ENCODE data around the gene DUS2.

DNA sequence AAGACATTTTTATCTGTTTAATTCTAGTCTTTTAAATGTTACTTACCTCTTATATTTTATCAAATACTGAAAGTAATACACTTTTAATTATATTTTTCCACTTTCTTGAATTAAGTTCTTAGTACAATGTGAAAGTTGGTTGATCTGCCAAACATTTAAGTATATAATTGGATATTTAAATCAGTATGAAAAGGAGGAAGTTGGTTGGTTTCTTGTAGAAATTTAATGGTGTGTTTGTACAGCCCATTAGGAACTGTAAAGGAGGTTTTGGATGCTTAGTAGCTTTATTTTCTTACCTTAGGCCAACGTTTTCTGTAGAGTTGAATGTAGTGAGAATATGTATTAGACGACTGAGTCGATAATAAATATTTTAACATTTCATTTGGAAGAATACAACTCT, 67.4 kb downstream of the DUS2 start:
- TF ChIP-seq SRF (IDR thresholded peaks at IDR 0.05; ENCODE audit: low read depth) (no peak), ELF1 (IDR thresholded peaks at IDR 0.05; ENCODE audit: borderline replicate concordance, low read depth) (no peak), POLR2AphosphoS5 (IDR thresholded peaks at IDR 0.05; ENCODE audit: low read depth, low read length) (no peak), YY1 (IDR thresholded peaks at IDR 0.05; ENCODE audit: extremely low read depth, insufficient replicate concordance, low read depth, low read length) (no peak), ZNF274 (IDR thresholded peaks at IDR 0.05; ENCODE audit: low read depth, low read length) (no peak), POLR2A (IDR thresholded peaks at IDR 0.05; ENCODE audit: borderline replicate concordance, extremely low read depth, insufficient read depth, insufficient read length) (no peak), ZFX (IDR thresholded peaks at IDR 0.05) (no peak), JUND (IDR thresholded peaks at IDR 0.05) (no peak), EZH2 (IDR thresholded peaks at IDR 0.05) (no peak)
- TF ChIP-seq, protein P1, sequence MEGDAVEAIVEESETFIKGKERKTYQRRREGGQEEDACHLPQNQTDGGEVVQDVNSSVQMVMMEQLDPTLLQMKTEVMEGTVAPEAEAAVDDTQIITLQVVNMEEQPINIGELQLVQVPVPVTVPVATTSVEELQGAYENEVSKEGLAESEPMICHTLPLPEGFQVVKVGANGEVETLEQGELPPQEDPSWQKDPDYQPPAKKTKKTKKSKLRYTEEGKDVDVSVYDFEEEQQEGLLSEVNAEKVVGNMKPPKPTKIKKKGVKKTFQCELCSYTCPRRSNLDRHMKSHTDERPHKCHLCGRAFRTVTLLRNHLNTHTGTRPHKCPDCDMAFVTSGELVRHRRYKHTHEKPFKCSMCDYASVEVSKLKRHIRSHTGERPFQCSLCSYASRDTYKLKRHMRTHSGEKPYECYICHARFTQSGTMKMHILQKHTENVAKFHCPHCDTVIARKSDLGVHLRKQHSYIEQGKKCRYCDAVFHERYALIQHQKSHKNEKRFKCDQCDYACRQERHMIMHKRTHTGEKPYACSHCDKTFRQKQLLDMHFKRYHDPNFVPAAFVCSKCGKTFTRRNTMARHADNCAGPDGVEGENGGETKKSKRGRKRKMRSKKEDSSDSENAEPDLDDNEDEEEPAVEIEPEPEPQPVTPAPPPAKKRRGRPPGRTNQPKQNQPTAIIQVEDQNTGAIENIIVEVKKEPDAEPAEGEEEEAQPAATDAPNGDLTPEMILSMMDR (IDR thresholded peaks at IDR 0.05 in 2 of 3, conservative IDR thresholded peaks at IDR 0.05 in 1 of 3; ENCODE audit: borderline replicate concordance in 1 of 3, insufficient read depth in 1 of 3, low read depth in 2 of 3, low read length in 2 of 3): no peak
- TF ChIP-seq, protein P2, sequence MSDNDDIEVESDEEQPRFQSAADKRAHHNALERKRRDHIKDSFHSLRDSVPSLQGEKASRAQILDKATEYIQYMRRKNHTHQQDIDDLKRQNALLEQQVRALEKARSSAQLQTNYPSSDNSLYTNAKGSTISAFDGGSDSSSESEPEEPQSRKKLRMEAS (IDR thresholded peaks at IDR 0.05): no peak

Data from HCT116 (cell line).